GM15510 (cell line): Measurements from ENCODE around the gene PITX3.

Experiments
- POLR2A ChIP-seq: IDR thresholded peaks from 3 replicates; pipeline ENCODE4 v1.6.1; 2011; ENCODE audit warnings: borderline replicate concordance; ENCODE audit not compliant: insufficient read length; ENCODE audit errors: extremely low read depth

PITX3 gene

DNA sequence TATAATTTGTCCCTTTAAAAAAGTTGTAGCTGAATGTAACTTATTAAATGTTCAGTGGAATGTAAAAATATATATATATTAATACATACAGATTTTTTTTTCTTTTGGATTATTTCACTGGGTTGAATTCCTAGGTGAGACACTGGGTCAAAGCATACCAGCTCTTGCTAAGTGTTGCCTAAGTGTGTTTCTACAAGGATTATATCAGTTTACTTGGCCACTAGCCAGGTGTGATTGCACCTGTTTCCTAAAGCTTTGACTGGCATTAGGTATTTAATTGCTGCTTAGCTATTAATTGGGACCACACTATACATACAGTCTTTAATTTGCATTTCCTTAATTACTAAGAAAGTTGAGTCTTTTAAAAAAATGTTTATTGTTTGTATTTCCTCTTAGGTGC is 20.7 kb downstream of the PITX3 start:
- no peak for TF ChIP-seq POLR2A

DNA sequence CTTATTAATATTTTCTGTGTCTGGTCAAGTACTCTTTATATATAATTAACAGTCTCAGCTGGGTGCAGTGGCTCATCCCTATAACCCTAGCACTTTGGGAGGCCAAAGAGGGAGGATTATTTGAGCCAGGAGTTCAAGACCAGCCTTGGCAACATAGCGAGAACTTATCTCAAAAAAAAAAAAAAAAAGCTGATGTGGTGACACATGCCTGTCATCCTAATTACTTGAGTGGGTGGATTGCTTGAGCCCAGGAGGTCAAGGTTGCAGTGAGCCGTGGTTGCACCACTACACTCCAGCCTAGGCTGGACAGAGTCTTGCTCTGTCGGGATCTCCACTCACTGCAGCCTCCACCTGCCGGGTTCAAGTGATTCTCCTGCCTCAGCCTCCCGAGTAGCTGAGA is 21.9 kb downstream of the PITX3 start:
- no peak for TF ChIP-seq POLR2A

DNA sequence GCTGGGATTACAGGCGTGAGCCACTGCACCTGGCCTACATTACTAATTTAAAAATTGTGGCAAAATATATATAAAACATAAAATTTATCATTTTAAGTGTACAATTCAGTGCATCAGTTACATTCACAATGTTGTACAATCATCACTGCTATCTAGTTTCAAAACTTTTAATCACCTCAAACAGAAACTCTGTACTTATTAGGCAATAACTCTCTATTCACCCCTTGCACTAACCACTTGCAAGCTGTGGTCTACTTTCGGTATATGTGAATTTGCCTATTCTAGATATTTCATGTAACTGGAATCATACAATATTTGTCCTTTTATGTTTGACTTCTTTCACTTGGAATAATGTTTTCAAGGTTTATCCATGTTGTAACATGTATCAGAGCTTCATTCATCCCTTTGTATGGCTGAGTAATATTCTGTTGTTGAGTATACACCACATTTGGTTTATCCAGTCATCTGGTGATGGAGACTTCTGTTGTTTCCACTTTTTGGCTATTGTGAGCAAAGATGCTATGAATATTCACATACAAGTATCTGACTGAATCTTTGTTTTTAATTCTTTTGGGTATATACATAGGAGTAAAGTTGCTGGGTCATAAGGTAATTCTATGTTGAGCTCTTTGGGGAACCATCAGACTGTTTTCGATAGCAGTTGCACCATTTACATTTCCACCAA is 29.6 kb downstream of the PITX3 start:
- TF ChIP-seq POLR2A = no peak

DNA sequence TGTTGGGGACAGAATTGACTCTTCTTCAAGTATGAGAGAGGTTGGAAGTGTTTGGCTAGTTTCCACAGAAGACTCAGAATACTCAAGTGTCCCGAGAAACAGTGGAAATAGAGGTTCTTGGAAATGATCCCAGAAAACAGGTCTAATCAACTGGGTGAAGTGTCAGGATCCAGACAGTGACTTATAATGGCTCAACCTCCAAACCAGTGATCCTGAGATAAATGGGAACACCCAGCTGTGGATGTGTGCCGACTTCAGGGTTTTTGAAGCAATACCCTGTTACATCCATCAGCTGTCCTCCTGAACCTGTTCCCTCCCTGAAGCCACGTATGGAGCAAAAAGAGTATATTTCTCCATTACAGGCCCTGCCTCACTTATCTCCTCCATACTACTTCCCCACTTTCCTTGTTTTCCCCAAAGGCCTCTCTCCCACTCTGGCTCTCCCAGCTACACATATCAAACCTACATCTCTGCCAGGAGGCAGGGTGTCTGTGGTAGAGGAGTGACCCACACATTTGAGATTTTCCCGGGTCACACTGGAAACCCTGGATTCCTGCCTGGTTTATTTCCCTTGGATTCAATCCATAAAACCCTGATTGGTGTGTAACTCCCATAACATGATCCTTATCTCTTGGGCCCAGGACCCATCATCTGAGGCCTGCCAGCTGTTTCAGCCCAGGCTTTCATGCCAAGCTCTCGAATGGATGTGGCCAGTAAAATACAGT is 32.8 kb downstream of the PITX3 start:
- TF ChIP-seq POLR2A = no peak

DNA sequence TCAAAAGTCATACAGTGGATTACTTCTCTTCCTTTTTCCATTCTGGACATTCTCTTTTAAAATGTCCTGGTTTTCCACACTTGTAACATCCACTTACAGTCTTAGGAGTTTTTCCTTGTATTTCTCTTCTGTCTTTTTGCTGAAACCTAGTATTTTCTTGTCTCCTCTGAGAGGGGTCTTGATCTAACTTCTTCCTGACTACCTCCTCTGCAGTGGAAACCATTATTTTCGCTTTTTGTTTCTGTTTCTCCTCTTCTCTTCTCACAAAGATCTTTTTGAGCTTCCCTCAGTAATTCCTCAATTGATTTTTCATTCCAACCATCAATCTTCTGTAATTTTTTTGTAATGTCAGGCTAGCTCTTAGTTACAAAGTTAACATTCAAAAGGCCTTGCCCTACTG is 38.9 kb downstream of the PITX3 start:
- no peak for TF ChIP-seq POLR2A

DNA sequence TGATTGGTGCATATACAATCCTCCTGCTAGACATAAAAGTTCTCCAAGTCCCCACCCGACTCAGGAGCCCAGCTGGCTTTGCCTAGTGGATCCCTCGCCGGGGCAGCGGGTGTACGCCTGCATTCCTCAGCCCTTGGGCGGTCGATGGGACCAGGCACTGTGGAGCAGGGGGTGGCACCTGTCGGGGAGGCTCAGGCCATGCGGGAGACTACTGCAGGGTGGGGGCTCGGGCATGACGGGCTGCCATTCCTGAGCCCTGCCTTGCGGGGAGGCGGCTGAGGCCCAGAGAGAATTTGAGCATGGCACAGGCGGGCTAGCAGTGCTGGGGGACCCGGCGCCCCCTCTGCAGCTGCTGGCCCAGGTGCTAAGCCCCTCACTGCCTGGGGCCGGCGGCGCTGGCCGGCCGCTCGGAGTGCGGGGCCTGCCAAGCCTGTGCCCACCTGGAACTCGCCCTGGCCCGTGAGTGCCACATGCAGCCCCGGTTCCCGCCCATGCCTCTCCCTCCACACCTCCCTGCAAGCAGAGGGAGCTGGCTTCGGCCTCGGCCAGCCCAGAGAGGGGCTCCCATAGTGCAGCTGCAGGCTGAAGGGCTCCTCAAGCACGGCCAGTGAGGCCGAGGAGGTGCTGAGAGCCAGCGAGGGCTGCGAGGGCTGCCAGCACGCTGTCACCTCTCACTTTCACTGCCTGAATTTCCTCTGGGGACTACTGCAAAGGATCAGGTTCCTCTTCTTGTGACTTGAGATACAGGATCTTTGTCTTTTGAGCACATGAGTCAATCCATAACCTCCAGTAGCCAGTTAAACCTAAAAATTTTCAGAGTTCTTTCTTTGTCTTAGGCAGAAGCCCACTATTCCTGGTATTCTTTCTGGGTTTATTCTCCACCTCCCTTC is 40.3 kb downstream of the PITX3 start:
- TF ChIP-seq POLR2A = no peak

DNA sequence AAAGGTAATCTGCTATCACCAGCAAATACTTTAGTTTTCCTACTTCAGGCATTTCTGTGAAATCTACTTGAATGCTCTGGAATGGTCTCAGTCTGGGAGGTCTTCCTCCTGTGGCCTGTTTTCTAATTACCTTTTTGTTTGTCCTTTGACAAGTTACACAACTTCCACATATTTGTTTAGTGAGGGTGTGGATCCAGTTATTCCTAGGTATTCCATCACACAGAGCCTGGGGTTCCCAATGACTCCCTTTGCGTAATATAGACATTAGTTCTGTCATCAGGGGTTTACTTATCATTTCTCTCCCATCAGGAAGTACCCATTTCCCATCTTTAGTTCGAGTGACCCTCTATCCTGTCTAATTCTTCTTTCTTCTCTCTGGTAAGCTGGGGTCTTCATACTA is 43.3 kb downstream of the PITX3 start:
- no peak for TF ChIP-seq POLR2A

DNA sequence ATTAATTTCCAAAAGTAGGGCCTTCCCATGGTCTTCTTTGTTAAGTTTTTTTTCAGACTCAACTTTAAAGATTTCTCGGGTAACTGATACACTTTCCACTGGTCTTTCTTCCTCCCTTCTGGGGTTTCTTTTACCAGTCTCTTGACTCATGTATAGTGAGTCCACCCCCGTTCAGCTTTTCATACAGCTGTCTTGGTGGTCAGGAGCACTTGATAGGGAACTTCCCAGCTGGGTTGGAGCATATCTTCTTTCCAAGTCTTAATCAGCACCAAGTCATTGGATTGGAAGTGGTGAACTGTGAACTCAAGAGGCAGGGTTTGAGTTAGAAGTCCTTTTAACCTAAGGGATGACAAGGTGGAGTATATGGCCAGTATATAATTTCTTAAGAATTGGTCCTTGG is 44.4 kb downstream of the PITX3 start:
- TF ChIP-seq POLR2A = no peak

DNA sequence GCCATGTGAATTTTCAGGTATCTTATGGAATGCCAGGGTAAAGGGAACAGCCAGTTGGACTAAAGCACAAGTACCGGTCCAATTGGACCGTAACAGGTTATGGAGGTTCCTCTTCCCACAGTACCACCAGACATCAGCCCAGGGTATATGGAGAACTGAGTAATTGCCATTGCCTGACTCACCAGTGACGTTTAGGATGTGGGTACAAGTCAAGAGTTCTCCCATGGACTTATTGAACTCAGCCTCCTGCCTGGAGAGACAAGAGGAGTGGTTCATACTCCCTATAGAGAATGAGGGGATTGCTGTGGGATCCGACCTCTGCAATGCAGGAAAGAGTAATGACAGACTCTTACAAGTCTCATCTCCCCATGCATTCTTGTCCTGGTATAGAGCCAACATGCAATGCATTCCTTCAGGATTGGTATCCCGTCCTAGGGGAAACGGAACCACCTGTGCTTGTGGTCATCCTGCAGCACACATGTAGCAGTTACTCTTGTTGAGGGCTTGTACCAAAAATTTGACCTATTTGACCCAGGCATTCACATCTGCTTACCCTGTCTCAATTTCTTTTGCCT is 45.9 kb downstream of the PITX3 start:
- no peak for TF ChIP-seq POLR2A

DNA sequence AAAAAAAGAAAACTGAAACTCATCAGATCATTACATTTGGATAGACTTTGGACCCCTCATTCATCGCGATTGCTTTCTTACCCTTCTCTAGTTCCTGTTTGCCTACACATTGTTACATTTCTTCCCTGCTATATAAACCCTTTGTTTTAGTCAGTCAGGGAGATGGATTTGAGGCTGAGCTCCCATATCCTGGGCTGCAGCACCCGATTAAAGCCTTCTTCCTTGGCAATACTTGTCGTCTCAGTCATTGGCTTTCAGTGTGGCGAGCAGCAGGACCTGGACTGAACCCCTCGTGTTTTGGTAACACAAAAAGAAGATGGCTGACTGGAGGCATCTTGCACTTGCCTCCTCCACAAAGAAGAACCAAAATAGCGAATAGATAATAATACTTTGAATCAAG is 49.4 kb downstream of the PITX3 start:
- no peak for TF ChIP-seq POLR2A

DNA sequence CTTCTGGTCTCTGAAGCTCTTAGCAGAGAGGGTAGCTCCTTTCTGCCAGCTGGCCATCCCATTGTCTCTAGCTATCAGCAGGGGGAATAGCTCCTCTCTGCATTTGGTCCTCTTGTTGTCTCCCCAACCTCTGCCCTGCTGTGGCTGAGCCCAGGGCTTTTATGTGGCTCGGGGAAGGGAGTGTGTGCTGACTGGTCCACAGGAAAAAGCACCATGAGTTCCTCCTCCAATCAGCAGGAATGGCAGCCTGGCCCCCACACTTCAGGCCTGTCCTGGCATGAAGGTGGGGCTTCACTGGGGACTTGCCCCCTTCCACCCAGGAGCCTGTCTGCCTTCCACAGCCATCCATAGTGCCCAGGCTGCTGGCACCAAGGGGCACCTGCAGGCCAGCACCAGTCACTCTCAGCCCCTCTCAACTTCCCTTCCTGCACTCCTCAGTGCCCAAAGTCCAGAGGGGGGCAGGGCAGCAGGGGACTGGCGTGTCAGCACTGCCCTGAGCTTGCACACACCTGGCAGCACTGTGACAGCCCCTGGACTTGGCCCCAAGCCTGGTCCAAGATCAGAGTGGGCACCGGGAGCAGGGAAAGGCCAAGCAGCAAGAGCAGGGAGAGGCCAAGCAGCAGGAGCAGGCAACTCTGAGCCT is 52.9 kb downstream of the PITX3 start:
- no peak for TF ChIP-seq POLR2A

DNA sequence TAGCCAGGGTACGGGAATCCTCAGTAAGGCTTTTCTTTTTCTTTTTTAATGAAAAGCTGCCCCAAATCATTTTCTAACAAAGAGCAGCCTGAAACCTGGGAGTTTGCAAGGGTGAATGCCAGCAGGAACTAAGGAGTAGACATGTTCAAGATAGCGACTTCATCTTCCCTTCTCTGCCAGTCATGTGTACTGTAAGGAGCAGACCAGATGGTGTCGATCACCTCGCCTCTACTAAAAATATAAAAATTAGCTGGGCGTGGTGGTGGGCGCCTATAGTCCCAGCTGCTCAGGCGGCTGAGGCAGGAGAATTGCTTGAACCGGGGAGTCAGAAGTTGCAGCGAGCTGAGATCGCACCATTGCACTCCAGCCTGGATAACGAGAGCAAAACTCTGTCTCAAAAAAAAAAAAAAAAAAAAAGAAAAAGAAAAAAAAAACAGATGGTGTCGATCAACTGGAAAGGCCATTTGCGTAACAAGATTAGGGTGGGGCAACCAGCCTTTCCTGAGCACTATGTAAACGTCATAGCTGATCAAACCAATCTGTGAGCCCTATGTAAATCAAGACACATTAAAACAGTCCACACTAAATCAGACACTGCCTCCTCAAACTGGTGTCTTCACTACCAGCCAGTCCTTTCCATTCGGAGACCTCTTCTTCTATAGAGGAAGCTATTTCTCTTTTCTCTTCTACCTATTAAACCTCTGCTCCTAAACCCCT is 55.3 kb downstream of the PITX3 start:
- TF ChIP-seq POLR2A = no peak

DNA sequence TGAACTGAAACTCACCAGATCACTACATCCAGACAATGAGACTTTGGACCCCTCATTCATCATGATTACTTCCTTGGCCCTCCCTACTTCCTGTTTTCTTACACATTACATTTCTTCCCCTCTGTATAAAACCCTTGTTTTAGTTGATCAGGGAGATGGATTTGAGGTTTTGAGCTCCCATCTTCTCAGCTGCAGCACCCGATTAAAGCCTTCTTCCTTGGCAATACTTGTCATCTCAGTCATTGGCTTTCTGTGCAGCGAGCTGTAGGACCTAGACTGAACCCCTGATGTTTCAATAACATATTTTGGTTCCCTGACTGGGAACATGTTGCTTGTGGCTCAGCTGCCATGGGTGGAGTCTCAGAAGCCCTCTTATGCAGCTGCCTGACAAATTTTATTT is 56.0 kb downstream of the PITX3 start:
- TF ChIP-seq POLR2A = no peak

DNA sequence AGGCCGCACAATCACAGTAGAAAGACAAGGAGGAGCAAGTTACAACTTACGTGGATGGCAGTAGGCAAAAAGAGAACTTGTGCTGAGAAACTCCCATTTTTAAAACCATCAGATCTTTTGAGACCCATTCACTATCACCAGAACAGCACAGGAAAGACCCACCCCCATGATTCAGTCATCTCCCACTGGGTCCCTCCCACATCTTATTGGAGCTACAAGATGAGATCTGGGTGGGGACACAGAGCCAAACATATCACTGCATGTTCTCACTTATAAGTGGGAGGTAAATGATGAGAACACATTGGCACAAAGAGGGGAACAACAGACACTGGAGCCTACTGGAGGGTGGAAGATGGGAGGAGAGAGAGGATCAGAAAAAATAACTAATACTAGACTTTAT is 56.7 kb downstream of the PITX3 start:
- no peak for TF ChIP-seq POLR2A
